Measurements from ENCODE around the gene ZKSCAN5.

DNA sequence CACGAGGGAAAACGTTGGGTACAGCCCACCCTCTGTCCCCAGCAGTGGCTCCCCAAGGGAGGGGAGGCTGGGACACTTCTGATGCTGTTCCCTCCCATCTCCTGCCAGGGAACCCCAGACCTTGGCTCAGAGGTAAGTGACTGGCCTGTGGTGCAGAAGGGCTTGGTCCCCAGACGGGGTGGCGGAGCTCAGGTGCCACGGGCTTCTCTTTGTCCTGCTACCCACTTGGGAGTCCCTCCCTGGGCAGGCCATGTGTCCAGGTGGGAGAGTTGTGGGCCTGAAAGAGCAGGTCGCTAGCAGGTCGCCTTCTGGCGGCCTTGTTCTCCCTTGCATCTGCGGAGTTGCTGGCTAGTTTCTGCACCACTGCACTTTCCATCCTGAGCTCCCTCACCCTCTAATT, 48.6 kb upstream of the ZKSCAN5 start:
- TF ChIP-seq, protein P1, sequence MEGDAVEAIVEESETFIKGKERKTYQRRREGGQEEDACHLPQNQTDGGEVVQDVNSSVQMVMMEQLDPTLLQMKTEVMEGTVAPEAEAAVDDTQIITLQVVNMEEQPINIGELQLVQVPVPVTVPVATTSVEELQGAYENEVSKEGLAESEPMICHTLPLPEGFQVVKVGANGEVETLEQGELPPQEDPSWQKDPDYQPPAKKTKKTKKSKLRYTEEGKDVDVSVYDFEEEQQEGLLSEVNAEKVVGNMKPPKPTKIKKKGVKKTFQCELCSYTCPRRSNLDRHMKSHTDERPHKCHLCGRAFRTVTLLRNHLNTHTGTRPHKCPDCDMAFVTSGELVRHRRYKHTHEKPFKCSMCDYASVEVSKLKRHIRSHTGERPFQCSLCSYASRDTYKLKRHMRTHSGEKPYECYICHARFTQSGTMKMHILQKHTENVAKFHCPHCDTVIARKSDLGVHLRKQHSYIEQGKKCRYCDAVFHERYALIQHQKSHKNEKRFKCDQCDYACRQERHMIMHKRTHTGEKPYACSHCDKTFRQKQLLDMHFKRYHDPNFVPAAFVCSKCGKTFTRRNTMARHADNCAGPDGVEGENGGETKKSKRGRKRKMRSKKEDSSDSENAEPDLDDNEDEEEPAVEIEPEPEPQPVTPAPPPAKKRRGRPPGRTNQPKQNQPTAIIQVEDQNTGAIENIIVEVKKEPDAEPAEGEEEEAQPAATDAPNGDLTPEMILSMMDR (conservative IDR thresholded peaks at IDR 0.05 in 1 of 2, IDR thresholded peaks at IDR 0.05 in 1 of 2; ENCODE audit: low read depth in 1 of 2, low read length in 2 of 2): no peak
- no peak for TF ChIP-seq EZH2 (IDR thresholded peaks at IDR 0.05; ENCODE audit: low read length, missing control alignments)
